ENCODE results near the gene FBXO21. TPM values are rescaled to one million over a fixed set of nuclear protein-coding genes. Genes with fewer than 3 reads are reported as not detected.

FBXO21 gene
- total RNA-seq, 1 donor from 2014 or later, result 158 TPM

- DNase-seq (ENCODE audit: low read depth, low spot score), result no peak
Measured at GRCh38 chr12:117165342-117165741, 24.9 kb downstream of the FBXO21 start.

DNA sequence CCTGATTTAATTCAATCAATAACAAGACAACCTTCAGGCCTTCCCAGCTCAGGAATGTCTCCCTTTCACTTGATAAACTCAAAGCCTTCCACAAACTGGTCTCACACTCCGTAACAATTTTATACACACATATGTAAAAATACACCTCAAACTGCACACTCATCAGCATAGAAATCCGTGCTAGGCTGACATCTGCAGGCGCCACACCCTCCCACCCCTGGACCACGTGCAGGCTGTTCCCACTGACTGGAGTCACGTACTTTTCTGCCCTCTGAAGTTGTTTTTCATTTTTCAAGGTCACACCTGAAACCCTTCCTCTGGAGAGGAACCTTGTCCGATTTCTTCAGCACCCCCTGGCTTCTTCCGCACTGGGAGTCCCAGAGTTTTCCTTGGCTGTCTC lies 27.6 kb downstream of the FBXO21 start:
- DNase-seq (ENCODE audit: low read depth, low spot score), result no peak

GRCh38 chr12:117162167-117162539 lies 28.1 kb downstream of the FBXO21 start:
- no peak for DNase-seq (ENCODE audit: low read depth, low spot score)

GRCh38 chr12:117161460-117162166 lies 28.7 kb downstream of the FBXO21 start:
- no peak for DNase-seq (ENCODE audit: low read depth, low spot score)

DNA sequence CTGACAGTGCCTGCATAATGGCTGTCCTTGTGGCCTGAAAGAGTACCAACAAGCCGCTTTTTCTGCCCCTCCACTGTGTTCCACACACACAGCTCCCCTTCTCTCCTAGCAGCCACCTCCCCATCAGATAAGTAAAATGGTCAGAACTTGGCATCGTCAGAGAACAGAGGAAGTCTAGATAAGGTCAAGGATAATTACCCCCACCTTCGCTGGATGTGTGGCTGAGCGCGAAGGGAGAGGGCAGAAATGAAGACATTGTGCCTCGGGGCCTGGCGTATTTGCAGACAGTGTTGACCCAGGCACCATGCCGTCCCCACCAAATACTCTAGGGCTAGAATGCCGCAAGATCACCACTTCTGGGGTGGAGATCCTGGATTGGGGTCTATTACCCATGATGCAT lies 30.6 kb downstream of the FBXO21 start:
- DNase-seq (ENCODE audit: low read depth, low spot score), result no peak

DNA sequence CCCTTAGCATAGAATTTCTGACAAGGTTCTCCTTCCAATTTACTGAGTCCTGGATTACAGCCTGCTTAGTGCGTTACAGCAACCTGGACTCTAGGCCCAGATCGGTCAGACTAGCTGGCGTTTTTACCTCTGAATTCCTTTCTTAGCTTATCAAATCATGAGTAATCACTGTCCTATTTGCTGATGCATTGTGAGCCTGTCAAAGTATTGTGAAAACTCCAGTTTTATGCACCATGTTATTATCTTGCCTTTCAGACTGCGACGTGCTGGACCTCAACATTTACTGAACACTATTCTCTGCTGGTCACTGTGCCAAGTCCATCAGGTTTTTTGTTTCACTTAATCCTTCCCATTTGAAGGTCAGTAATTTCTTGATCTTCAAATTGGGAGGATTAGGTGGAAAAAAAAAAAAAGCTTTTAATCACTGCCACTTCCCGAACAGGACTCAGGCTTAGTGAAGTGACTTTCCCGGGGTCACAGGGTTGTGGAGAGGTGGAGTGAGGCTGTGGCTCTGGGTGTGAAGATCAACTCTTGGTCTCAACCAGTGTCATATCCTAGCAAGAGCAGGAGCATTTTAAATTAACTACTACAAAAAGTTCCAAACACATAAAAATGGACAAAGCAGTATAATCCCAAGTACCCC lies 31.2 kb downstream of the FBXO21 start:
- no peak for DNase-seq (ENCODE audit: low read depth, low spot score)

DNA sequence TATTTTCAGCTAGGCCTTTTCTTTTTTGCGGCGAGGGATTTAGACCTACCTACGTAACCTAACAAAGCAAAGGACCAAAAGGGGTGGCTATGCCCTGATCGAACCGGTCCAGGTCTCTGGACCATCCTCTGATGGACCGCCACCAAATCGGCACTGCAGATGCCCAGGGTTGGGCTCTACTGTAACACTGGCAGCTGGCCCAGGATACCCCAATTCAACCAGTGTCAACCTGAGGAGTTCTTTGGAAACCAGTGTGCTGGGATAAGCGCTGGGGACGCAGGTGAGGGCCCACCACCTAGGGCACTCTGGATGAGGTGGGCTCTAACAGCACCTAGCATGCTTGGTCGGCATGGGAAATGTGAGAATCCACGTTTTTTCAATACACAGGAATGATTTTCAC lies 32.2 kb downstream of the FBXO21 start:
- no peak for DNase-seq (ENCODE audit: low read depth, low spot score)

DNA sequence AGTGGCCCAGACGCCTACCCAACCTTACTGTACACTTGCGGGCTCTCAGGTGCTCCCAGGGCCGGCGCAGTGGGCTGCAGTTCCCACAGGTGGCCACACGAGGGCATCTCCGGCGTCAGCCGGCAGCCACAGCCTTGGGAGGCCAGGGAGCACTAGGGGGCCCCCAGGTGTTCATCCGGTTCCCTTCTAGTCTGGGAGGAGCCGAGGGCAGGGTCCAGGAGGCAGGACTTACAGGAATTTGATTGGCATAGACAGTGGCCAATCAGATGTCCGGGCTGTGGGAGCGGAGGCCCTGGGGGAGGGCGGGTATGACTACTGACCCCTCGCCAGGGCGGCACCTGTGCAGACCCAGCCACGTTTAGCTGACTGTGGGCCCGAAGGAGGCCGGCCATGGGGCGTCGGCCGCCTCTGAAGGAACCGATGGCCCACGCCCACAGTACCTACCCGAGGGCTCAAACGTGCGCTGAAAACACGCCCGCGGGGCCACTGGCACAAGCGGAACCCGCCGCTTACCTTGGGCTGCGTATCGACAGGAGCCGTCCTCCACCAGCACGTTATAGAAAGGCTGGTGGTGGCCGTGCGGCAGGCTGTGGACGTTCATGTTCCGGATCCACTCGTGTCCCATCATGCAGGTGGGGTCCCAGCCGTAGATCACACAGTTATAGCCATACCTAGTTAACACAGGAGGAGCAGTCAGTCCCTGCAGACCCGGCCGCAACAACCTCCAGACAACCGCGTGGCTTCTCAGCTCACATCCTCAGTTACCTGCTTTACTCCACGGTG lies 34.8 kb downstream of the FBXO21 start:
- DNase-seq (ENCODE audit: low read depth, low spot score), result no peak

DNA sequence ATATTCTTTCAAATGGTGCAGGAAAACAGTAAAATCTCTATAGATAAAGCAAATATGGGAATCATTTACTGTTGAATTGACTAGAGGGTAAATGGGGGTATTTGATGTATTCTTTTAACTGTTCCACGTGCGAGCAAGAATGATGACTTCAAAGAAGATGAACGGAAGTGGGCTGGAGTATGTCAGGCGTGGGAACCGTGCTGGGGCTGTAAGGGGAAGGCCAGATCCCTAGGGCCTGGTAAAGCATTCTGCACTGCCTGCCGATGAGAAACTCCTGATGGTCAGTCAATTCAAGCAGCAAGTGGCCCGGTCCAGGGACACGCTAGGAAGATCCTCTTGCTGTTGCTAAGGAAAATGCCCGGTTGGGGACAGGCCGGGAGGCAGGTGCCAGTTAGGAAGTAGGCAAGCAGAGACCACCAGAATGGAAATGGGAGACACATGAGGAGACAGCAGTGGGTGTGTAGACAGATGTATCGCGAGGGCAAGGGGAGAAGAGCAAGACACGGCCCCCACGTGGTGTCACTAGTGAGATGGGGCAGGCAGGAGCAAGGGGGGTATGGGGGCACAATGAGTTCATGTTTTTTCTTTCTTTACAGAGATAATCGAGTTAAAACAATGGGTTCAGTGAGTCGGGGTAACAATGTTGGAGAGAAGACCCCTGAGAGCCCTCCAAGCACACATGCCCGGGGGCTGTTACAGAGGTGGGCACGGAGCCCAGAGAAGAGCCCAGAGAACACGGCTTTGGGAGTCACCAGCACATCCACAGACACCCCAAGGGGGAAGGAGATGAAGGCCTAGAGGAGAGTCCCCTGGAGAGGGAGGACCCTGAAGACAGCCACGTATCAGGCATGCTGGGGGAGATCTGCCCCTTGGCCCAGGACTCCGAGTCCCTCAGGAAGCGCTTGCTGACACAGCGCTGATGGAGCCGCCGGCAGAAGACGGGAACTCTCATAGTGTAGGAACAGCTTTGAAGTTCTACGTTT lies 37.2 kb downstream of the FBXO21 start:
- no peak for DNase-seq (ENCODE audit: low read depth, low spot score)

DNA sequence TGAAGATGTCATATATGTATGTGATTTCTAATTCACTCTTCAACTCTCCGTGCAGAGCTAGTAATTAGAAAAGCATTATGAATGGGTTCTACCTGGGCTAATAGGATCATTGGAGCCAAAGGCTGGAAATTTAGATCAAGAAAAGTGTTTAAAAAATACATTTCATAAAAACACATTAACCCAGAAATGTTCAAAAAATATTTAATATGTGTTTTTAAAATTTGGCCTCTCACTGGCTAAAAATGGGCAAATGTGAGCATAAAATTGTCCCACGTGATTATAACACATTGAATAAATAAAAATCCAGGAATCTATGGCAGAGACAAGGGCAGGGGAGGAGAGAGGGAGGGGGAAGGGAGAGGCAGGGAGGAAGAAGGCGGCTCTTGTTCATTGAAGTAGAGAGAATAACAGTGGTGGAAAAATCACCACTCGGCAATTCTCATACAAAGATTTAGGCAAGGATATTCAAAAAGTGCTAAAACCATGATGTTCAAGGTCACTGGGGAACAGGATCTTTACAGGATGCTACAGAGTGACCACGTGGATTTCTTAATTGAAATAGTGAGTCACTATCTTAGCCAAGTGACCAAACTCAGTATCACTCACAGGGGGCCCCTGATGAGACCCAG lies 38.8 kb downstream of the FBXO21 start:
- DNase-seq (ENCODE audit: low read depth, low spot score), result no peak

- DNase-seq (ENCODE audit: low read depth, low spot score), result no peak
Measured at GRCh38 chr12:117149431-117149830, 40.8 kb downstream of the FBXO21 start.

DNA sequence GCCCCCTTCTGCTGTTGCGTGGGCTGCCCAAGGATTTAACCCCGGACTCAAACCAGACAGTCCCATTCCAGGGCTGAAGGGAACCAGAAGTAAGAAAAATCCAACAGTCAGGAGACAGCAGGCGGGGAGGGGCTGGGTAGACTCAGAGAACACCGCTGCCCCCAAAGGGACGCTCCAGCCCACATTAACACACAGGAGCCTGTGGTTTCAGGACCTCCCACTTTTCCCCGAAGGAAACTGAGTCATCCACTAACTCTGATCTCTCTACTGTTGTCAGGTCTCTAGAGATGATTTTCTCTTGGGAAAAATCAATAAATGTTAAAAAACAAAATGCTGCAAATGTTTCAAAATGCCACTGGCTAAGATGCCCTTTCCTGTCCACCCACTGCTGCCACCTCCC lies 41.6 kb downstream of the FBXO21 start:
- DNase-seq (ENCODE audit: low read depth, low spot score), result no peak

DNA sequence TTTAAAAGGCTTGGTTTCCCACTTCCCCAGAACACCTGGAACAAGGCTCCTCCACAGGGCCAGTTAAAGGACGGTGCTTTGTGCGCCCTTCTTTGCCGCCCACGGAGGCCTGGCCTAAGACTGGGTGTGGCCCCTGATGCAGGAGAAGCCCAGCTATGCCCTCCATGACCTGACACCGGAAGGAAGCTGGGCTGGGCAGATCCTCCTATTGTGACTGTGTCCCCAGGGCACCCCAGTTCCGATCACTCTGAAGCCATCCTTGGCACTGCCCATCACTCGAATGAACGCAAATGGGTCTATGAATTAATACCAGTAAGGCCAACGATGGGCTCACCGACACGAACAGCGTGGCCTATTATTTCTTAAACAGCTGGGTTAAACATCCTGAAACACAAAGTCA lies 42.6 kb downstream of the FBXO21 start:
- no peak for DNase-seq (ENCODE audit: low read depth, low spot score)

DNA sequence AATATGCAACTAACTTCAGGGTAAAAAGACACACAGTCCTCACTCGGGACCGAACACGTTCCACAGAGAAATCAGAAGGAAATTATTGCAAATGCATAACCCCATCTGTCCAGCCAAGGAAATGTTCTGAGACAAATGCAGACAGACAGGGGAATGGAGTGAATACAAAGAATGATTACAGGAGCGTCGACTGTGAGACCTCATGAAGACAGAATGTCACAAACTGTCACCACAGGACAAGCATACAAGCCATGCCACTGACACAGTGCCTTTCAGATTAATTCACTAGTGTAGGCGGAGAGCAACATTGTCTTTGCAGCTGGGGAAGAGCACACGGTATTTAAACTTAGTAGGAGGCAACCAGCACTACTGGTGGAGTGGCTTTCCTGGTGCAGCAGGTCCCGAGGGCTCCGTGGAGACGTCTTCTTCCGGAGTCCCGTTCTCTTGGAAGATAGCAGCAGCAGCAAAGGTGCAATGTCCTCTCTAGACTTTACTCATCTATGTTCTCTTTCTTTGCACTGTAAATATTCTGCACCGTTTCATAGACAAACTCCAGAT lies 44.6 kb downstream of the FBXO21 start:
- no peak for DNase-seq (ENCODE audit: low read depth, low spot score)

- no peak for DNase-seq (ENCODE audit: low read depth, low spot score)
Measured at GRCh38 chr12:117144599-117144998, 45.7 kb downstream of the FBXO21 start.

- DNase-seq (ENCODE audit: low read depth, low spot score), result no peak
Measured at GRCh38 chr12:117143008-117143532, 47.2 kb downstream of the FBXO21 start.

DNA sequence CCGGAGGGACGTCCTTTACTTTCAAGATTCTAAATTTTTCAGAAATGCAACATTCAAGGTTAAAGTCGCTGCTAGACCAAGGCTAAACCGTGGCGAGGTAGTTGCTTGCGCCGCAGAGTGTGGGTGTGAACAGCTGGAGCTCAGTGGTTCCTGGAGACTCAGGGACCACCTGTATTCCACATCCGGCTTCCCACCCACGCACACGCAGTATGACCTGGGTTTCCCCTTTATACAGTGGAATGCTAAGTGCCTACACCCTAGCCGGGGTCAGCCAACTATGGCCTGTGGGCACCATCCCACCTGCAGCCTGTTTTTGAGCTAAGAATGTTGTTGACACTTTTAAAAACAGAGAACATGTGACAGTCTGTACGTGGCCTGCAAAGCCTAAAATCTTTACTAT lies 48.2 kb downstream of the FBXO21 start:
- DNase-seq (ENCODE audit: low read depth, low spot score), result no peak

- no peak for DNase-seq (ENCODE audit: low read depth, low spot score)
Measured at GRCh38 chr12:117141097-117141898, 49.0 kb downstream of the FBXO21 start.

GRCh38 chr12:117140397-117141096 lies 49.7 kb downstream of the FBXO21 start:
- DNase-seq (ENCODE audit: low read depth, low spot score), result no peak

Measured in pulmonary artery endothelial cell (primary cell).